Measurements from ENCODE around the gene LGALS12.

The LGALS12 gene

GRCh38 chr11:63551091-63551888 lies 45.4 kb downstream of the LGALS12 start:
- H3K4me3 ChIP-seq (ENCODE audit: low read depth, low read length): no peak overlapping the region
- no peak for TF ChIP-seq CTCF (IDR thresholded peaks at IDR 0.05; ENCODE audit: insufficient read depth, low read depth, low read length, missing control alignments)
- no peak for DNase-seq (ENCODE audit: low read depth)

GRCh38 chr11:63551889-63552266 lies 46.0 kb downstream of the LGALS12 start:
- no peak overlapping the region for H3K4me3 ChIP-seq (ENCODE audit: low read depth, low read length)
- DNase-seq (ENCODE audit: low read depth): no peak
- no peak for TF ChIP-seq CTCF (IDR thresholded peaks at IDR 0.05; ENCODE audit: insufficient read depth, low read depth, low read length, missing control alignments)

- no peak for TF ChIP-seq CTCF (IDR thresholded peaks at IDR 0.05; ENCODE audit: insufficient read depth, low read depth, low read length, missing control alignments)
- DNase-seq (ENCODE audit: low read depth): no peak
Observed at GRCh38 chr11:63552921-63553320, 47.0 kb downstream of the LGALS12 start.

GRCh38 chr11:63553759-63554158 lies 47.9 kb downstream of the LGALS12 start:
- no peak for TF ChIP-seq CTCF (IDR thresholded peaks at IDR 0.05; ENCODE audit: insufficient read depth, low read depth, low read length, missing control alignments)
- peak overlapping the region; percentile 16; the same call in 1 of the 2 replicates for H3K4me3 ChIP-seq (ENCODE audit: low read depth, low read length)

More at GRCh38 chr11:63552921-63553320, 47.0 kb downstream of the LGALS12 start:
- no peak overlapping the region for H3K4me3 ChIP-seq (ENCODE audit: low read depth, low read length)

GRCh38 chr11:63554877-63555223 lies 49.0 kb downstream of the LGALS12 start:
- TF ChIP-seq CTCF (IDR thresholded peaks at IDR 0.05; ENCODE audit: insufficient read depth, low read depth, low read length, missing control alignments): no peak
- no peak for DNase-seq (ENCODE audit: low read depth)
- H3K4me3 ChIP-seq (ENCODE audit: low read depth, low read length): no peak overlapping the region

More at GRCh38 chr11:63553759-63554158, 47.9 kb downstream of the LGALS12 start:
- DNase-seq (ENCODE audit: low read depth): peak; percentile 87

GRCh38 chr11:63556404-63557013 lies 50.6 kb downstream of the LGALS12 start:
- no peak overlapping the region for H3K4me3 ChIP-seq (ENCODE audit: low read depth, low read length)
- no peak for TF ChIP-seq CTCF (IDR thresholded peaks at IDR 0.05; ENCODE audit: insufficient read depth, low read depth, low read length, missing control alignments)
- no peak for DNase-seq (ENCODE audit: low read depth)

Data from GM12865 (cell line).